K562 (cell line): ENCODE results near the gene AGPAT1. TPM values are rescaled to one million over a fixed set of nuclear protein-coding genes. Genes with fewer than 3 reads are reported as not detected.

ENCODE experiments used
- ATAC-seq: fragments of 200-7000 bp; cut with Tn5 transposase; 3 replicates; pipeline ENCODE4 v1.9.1; 2020; ENCODE audit warnings: moderate library complexity
- BruUV-seq: library from RNA; stranded (reverse); fragments of 400-500 nt; replicated peaks from 2 replicates; lab custom pipeline; 2021; lab: Mats Ljungman, UMichigan
- CTCF ChIA-PET: fragments of 300-600 bp; formaldehyde crosslinking; extraction: SDS; loops from one replicate; lab custom pipeline; 2021; ENCODE audit warnings: low intra/inter-chr PET ratio; lab: Yijun Ruan, JAX
- POLR2A ChIA-PET: fragments of 300-600, 350-650 bp; sonication (Branson Sonifier 250); formaldehyde crosslinking; extraction: SDS; loops from one replicate; lab custom pipeline; 2021; ENCODE audit warnings: antibody characterized with exemption, inconsistent platforms; lab: Yijun Ruan, JAX
- DNase-seq, 4 experiments: peaks; one replicate each; pipeline versions ENCODE4 v3.0.0 to v3.0.0-alpha.2; 2011 to 2018; ENCODE audit warnings: low spot score in 3 of 4, mixed read lengths in 3 of 4; ENCODE audit errors: extremely low read depth in 1 of 4
- FAIRE-seq: peaks from 2 replicates; lab custom pipeline; 2011; peaks lifted over from hg19 to GRCh38; lab: Jason Lieb, UNC
- H2AFZ ChIP-seq: 2 replicates; pipeline ENCODE4 v1.6.0; 2011; ENCODE audit warnings: low read depth, low read length, control low read depth, inconsistent platforms
- H3K27ac ChIP-seq: fragments of 200-600 bp; 3 replicates; pipeline ENCODE4 v1.8.0; 2011; ENCODE audit warnings: low read depth, mild to moderate bottlenecking, control low read depth, inconsistent platforms, low read length, moderate library complexity, mixed read lengths; ENCODE audit errors: extremely low read depth
- H3K27me3 ChIP-seq, 2 experiments: fragments of 300-600 bp in 1 of 2; 2 replicates in 1 of 2; 3 replicates in 1 of 2; pipeline versions ENCODE4 v1.6.0 to v1.8.0; 2011; ENCODE audit warnings: inconsistent platforms in 2 of 2, low read length in 2 of 2, mild to moderate bottlenecking in 1 of 2, mixed read lengths in 1 of 2, moderate library complexity in 1 of 2; ENCODE audit not compliant: control insufficient read depth in 2 of 2, insufficient read depth in 2 of 2
- H3K36me3 ChIP-seq: fragments of 300-600 bp; 3 replicates; pipeline ENCODE4 v1.8.0; 2011; ENCODE audit warnings: mild to moderate bottlenecking, low read length, inconsistent platforms; ENCODE audit not compliant: control insufficient read depth, insufficient read depth
- H3K4me1 ChIP-seq, 2 experiments: fragments of 200-600 bp in 1 of 2; replicated peaks in 1 of 2; 2 replicates in 1 of 2; 3 replicates in 1 of 2; pipeline versions ENCODE4 v1.5.1 to v1.8.0; 2011; ENCODE audit warnings: inconsistent platforms in 2 of 2, low read length in 2 of 2, mild to moderate bottlenecking in 1 of 2, mixed read lengths in 1 of 2, moderate library complexity in 1 of 2; ENCODE audit not compliant: control insufficient read depth in 2 of 2, insufficient read depth in 2 of 2
- H3K4me2 ChIP-seq: 2 replicates; pipeline ENCODE4 v1.6.1; 2011; ENCODE audit warnings: low read length, control low read depth, inconsistent platforms, mixed read lengths; ENCODE audit not compliant: insufficient read depth
- H3K4me3 ChIP-seq: fragments of 200-600 bp; sonication (generic), shearing (Covaris generic); 2 replicates; pipeline ENCODE4 v1.5.1; 2016; ENCODE audit warnings: control low read depth, inconsistent platforms
- H3K79me2 ChIP-seq: fragments of 200-600 bp; 3 replicates; pipeline ENCODE4 v1.8.0; 2011; ENCODE audit warnings: low read length, inconsistent platforms; ENCODE audit not compliant: control insufficient read depth, insufficient read depth
- H3K9ac ChIP-seq, 2 experiments: 2 replicates each; pipeline versions ENCODE4 v1.6.0 to v1.6.1; 2011; ENCODE audit warnings: low read depth in 2 of 2, low read length in 2 of 2, control low read depth in 1 of 2, inconsistent platforms in 1 of 2, mild to moderate bottlenecking in 1 of 2, mixed read lengths in 1 of 2; ENCODE audit not compliant: insufficient read depth in 1 of 2
- H3K9me1 ChIP-seq: one replicate; pipeline ENCODE4 v1.6.0; 2011; ENCODE audit warnings: inconsistent platforms, mild to moderate bottlenecking, low read length, moderate library complexity; ENCODE audit not compliant: control insufficient read depth, insufficient read depth
- H3K9me3 ChIP-seq: replicated peaks from 2 replicates; pipeline ENCODE4 v1.5.1; 2011; ENCODE audit warnings: low read depth, low read length, inconsistent platforms; ENCODE audit not compliant: control insufficient read depth, insufficient read depth
- H4K20me1 ChIP-seq: replicated peaks from 2 replicates; pipeline ENCODE4 v1.6.1; 2011; ENCODE audit warnings: low read length, inconsistent platforms, mixed read lengths; ENCODE audit not compliant: control insufficient read depth, insufficient read depth
- DNMT1 ChIP-seq: fragments of 450-650 bp; IDR thresholded peaks from 2 replicates; pipeline ENCODE4 v1.6.1; 2016; ENCODE audit warnings: antibody characterized with exemption, mild to moderate bottlenecking
- NFIC ChIP-seq: fragments of 450-650 bp; IDR thresholded peaks from 2 replicates; pipeline ENCODE4 v1.6.1; 2017; ENCODE audit warnings: mild to moderate bottlenecking, inconsistent platforms
- SMARCA5 ChIP-seq: fragments of 450-650 bp; IDR thresholded peaks from 2 replicates; pipeline ENCODE4 v1.6.1; 2016
- U2AF1 ChIP-seq: fragments of 200-400 bp; formaldehyde crosslinking; optimal IDR thresholded peaks from 2 replicates; pipeline ENCODE3; 2017; ENCODE audit warnings: mild to moderate bottlenecking, low read depth, low read length, moderate library complexity
- ZNF232 ChIP-seq: sonication (generic); formaldehyde crosslinking; IDR thresholded peaks from 2 replicates; pipeline ENCODE4 v1.8.0; 2022; ENCODE audit warnings: mild to moderate bottlenecking, missing genetic modification reagents
- WGBS: fragments of 100-300 bp; shearing (Covaris generic); methylation state at CpG from one replicate; pipeline ENCODE4 v1.1.6; 2016; ENCODE audit warnings: low coverage, mixed read lengths; ENCODE audit not compliant: insufficient coverage; ENCODE audit errors: missing lambda C conversion rate; 5-methylcytosine and 5-hydroxymethylcytosine counted together
- in situ Hi-C: fragments of 300-500 bp; cut with MboI; formaldehyde crosslinking; loops from 4 replicates; pipeline ENCODE4 v1.15.0; 2018; ENCODE audit warnings: inconsistent platforms, mixed read lengths
- intact Hi-C: fragments of 100-400 bp; cut with micrococcal nuclease; formaldehyde crosslinking; loops from 2 replicates; pipeline ENCODE4 v1.14.2; 2022
- polyA plus RNA-seq, 8 experiments: library from polyadenylated mRNA; depleted of rRNA in 4 of 8; stranded (reverse) in 5 of 8; unstranded in 3 of 8; fragments of >200 nt; fragmentation: Nextera tagmentation in 2 of 8; fragmentation: Illumina TruSeq in 1 of 8; extraction: Ambion mirVana in 2 of 8; extraction: Trizol in 1 of 8; gene quantifications; 2 replicates each; pipeline versions ENCODE4 v1.2.1 to v1.2.3, GENCODE V29; 2011 to 2014; ENCODE audit warnings: inconsistent platforms in 1 of 8, missing spikeins in 1 of 8
- total RNA-seq, 7 experiments: library from RNA; depleted of rRNA in 6 of 7; stranded (reverse); fragments of >200 nt in 6 of 7; fragmentation: Illumina TruSeq in 2 of 7; extraction: Trizol in 2 of 7; gene quantifications; 2 replicates each; pipeline versions ENCODE4 v1.2.1 to v1.2.3, GENCODE V29; 2011 to 2021; ENCODE audit warnings: low replicate concordance in 1 of 7
- TF ChIP-seq, protein P1 (sequence below): fragments of 250-450 bp; sonication (Bioruptor Pico); IDR thresholded peaks from 2 replicates; pipeline ENCODE4 v1.8.0; 2021; ENCODE audit warnings: mild to moderate bottlenecking, moderate library complexity
- TF ChIP-seq, protein P2 (sequence below): fragments of 250-450 bp; sonication (Bioruptor Pico); IDR thresholded peaks from 2 replicates; pipeline ENCODE4 v1.8.0; 2022; ENCODE audit warnings: inconsistent platforms
- TF ChIP-seq, protein P3 (sequence below), 3 experiments: fragments of 200-800 bp in 1 of 3; sonication (Bioruptor generic) in 1 of 3; sonication (generic) in 1 of 3; formaldehyde crosslinking in 1 of 3; IDR thresholded peaks; 2 replicates each; pipeline versions ENCODE4 v1.6.1 to v1.8.0; 2016 to 2022; ENCODE audit warnings: mild to moderate bottlenecking in 2 of 3, missing compliant biosample characterization in 2 of 3, missing genetic modification characterization in 2 of 3, missing genetic modification reagents in 1 of 3

Gene AGPAT1
- total and polyA plus RNA-seq, 9 of the 15 experiments (the other 6 are each of a cell fraction or from before 2014, with no cell fraction given): 37.9 to 176 (median 69.4) TPM

DNA sequence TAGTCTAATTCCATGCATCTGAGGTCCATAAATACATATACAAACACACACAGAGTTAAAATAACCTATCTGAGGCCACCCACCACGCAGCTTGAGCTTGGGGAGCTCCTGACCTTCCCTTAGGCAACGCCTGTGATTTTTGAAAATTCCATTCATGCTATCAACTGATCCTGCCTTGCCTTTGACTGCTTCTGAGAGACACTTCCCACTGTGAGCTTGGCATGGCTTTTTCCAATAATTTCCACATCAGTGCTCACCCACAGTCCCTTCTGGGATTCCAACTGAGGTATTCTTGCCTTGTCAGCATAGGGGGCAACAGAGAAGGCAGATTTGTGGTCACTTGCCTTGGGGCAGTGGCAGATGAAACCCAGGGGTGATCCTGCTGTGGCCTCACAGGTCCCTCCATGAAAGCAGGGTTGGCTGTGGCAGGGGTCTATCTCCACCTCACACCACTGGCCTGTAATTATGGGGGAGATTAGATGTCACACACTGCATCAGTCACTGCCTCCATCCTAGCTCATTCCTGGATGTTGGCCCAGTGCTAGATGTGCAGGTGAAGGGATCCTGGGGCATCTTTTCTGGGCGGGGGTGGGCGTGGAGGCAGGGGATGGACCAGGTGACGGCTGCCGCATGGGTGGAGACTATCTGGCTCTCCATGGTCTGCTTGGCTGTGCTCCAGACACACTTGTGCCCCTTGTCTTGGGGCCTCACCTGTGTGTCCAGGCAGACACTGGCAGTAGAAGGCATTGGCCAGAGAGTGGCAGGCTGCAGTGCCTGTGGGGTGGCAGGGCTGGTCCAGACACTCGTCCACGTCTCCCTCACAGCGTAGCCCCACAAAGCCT, 27.8 kb upstream of the AGPAT1 start:
- POLR2A ChIA-PET: interaction anchor here (0.5 to 1.9 kb wide), 6 partner anchors 8 to 76 kb away, joined by 3 to 10 read pairs (median 4); partner anchors contain the start of genes ATF6B and PBX2
- no peak overlapping the region for H3K4me2 ChIP-seq
- FAIRE-seq: no peak

DNA sequence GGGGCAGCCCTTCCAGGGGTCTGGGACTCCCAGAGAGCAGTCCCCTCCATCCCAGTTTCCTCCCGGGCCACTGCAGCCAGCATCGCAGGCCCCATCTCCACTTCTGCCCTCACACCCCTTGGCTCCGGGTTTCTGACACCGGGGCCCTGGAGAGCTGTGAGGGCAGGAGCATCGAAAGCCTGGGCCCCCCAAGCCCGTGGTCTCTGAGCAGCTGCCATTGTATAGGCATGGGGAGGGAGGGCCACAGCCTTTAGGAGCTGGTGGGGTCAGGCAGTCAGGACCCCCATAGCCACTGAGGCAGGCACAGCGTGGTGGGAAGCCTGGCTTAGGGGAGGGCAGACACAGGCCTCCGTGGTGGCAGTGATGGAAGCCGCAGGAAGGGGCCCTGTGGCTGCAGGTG, 26.3 kb upstream of the AGPAT1 start:
- no TSS peak for BruUV-seq
- peaks cover 10 to 12% of the 10 kb centered on the region in 2 experiments; a peak in 4 of 5 replicates for H3K27me3 ChIP-seq
- TF ChIP-seq, protein P1, sequence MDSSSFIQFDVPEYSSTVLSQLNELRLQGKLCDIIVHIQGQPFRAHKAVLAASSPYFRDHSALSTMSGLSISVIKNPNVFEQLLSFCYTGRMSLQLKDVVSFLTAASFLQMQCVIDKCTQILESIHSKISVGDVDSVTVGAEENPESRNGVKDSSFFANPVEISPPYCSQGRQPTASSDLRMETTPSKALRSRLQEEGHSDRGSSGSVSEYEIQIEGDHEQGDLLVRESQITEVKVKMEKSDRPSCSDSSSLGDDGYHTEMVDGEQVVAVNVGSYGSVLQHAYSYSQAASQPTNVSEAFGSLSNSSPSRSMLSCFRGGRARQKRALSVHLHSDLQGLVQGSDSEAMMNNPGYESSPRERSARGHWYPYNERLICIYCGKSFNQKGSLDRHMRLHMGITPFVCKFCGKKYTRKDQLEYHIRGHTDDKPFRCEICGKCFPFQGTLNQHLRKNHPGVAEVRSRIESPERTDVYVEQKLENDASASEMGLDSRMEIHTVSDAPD (CRISPR knock-in tag): no peak
- TF ChIP-seq U2AF1 (no peak), SMARCA5 (no peak), ZNF232 (CRISPR knock-in tag) (no peak)
- TF ChIP-seq, protein P2, sequence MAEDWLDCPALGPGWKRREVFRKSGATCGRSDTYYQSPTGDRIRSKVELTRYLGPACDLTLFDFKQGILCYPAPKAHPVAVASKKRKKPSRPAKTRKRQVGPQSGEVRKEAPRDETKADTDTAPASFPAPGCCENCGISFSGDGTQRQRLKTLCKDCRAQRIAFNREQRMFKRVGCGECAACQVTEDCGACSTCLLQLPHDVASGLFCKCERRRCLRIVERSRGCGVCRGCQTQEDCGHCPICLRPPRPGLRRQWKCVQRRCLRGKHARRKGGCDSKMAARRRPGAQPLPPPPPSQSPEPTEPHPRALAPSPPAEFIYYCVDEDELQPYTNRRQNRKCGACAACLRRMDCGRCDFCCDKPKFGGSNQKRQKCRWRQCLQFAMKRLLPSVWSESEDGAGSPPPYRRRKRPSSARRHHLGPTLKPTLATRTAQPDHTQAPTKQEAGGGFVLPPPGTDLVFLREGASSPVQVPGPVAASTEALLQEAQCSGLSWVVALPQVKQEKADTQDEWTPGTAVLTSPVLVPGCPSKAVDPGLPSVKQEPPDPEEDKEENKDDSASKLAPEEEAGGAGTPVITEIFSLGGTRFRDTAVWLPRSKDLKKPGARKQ: no peak
- TF ChIP-seq, protein P3, sequence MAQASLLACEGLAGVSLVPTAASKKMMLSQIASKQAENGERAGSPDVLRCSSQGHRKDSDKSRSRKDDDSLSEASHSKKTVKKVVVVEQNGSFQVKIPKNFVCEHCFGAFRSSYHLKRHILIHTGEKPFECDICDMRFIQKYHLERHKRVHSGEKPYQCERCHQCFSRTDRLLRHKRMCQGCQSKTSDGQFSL (CRISPR knock-in tag; IDR thresholded peaks at IDR 0.05): no peak
- TF ChIP-seq, protein P3 (tag; IDR thresholded peaks at IDR 0.05): no peak

More for the DNA sequence above, 27.8 kb upstream of the AGPAT1 start:
- in situ Hi-C loops (no loop called here), intact Hi-C loops (no loop called here)
- Histone ChIP-seq H4K20me1 (no peaks in the 10 kb centered on the region), H3K4me3 (no peak overlapping the region), H3K27ac (no peak overlapping the region), H3K36me3 (no peaks in the 10 kb centered on the region), H3K9me3 (no peaks in the 10 kb centered on the region), H3K79me2 (no peaks in the 10 kb centered on the region), H3K4me1 (peaks cover 3 to 18% of the 10 kb centered on the region in 2 experiments; a peak in 3 of 5 replicates), H3K9me1 (no peaks in the 10 kb centered on the region), H3K27me3 (peaks cover 10 to 12% of the 10 kb centered on the region in 2 experiments; a peak in 4 of 5 replicates), H2AFZ (no peak overlapping the region), H3K9ac (peak overlapping the region in 1 of 2 experiments; percentile 37; a peak in 2 of 4 replicates)
- TF ChIP-seq DNMT1 (no peak), NFIC (0 out of 2 replicates have a peak, but pooled peaks have one; percentile 4)
- CTCF ChIA-PET: no interaction called here
- DNase-seq (no peak), ATAC-seq (no peak)
- no TSS peak for BruUV-seq
- 7% methylated on average over 9 of the region's 9 CpGs for WGBS

More for the DNA sequence above, 26.3 kb upstream of the AGPAT1 start:
- Histone ChIP-seq H3K9me1 (no peaks in the 10 kb centered on the region), H3K27ac (no peak overlapping the region), H2AFZ (no peak overlapping the region; the same call in 1 of the 2 replicates), H3K79me2 (no peaks in the 10 kb centered on the region), H3K4me1 (peaks cover 7 to 24% of the 10 kb centered on the region in 2 experiments), H4K20me1 (no peaks in the 10 kb centered on the region), H3K4me3 (no peak overlapping the region), H3K9me3 (no peaks in the 10 kb centered on the region), H3K4me2 (no peak overlapping the region), H3K36me3 (no peaks in the 10 kb centered on the region), H3K9ac (peak overlapping the region in 1 of 2 experiments; percentile 43; a peak in 2 of 4 replicates)
- in situ Hi-C loops (no loop called here), intact Hi-C loops (no loop called here)
- 19% methylated on average over 9 of the region's 9 CpGs for WGBS
- no peak for DNase-seq
- no peak for FAIRE-seq
- no peak for ATAC-seq
- ChIA-PET POLR2A (interaction anchor here (1.8 kb wide), 1 partner anchor 12 kb away, joined by 10 read pairs; the partner anchor contains the start of gene PBX2), CTCF (interaction anchor here (0.6 kb wide), 1 partner anchor 34 kb away, joined by 3 read pairs; no protein-coding TSS in a partner anchor)
